ENCODE data around the gene MEGF9.

The MEGF9 gene

GRCh38 chr9:120730654-120731514 lies 16.6 kb upstream of the MEGF9 start:
- DNase-seq: peak; percentile 70

- no peak for DNase-seq
Measured at GRCh38 chr9:120729791-120730241, 15.5 kb upstream of the MEGF9 start.

GRCh38 chr9:120726484-120726883 lies 12.2 kb upstream of the MEGF9 start:
- DNase-seq: no peak

- DNase-seq: no peak
Measured at GRCh38 chr9:120725907-120726306, 11.6 kb upstream of the MEGF9 start.

GRCh38 chr9:120724757-120725400 lies 10.6 kb upstream of the MEGF9 start:
- DNase-seq: no peak

- DNase-seq: peak; percentile 48
Measured at GRCh38 chr9:120723565-120723964, 9.3 kb upstream of the MEGF9 start.

- no peak for DNase-seq
Measured at GRCh38 chr9:120720404-120720803, 6.1 kb upstream of the MEGF9 start.

- DNase-seq: no peak
Measured at GRCh38 chr9:120718316-120718715, 4.0 kb upstream of the MEGF9 start.

GRCh38 chr9:120717176-120717575 lies 2.9 kb upstream of the MEGF9 start:
- DNase-seq: no peak

- no peak for DNase-seq
Measured at GRCh38 chr9:120716483-120716882, 2.2 kb upstream of the MEGF9 start.

GRCh38 chr9:120715389-120715924 lies 1.2 kb upstream of the MEGF9 start:
- peak; percentile 70 for DNase-seq

GRCh38 chr9:120714846-120715388 lies 647 bp upstream of the MEGF9 start:
- no peak for DNase-seq

- no peak for DNase-seq
Measured at GRCh38 chr9:120713257-120714087, 798 bp downstream of the MEGF9 start.

GRCh38 chr9:120712539-120713031 lies 1.7 kb downstream of the MEGF9 start:
- DNase-seq: no peak

- no peak for DNase-seq
Measured at GRCh38 chr9:120711841-120712538, 2.3 kb downstream of the MEGF9 start.

- no peak for DNase-seq
Measured at GRCh38 chr9:120711354-120711753, 2.9 kb downstream of the MEGF9 start.

- no peak for DNase-seq
Measured at GRCh38 chr9:120710110-120710981, 3.9 kb downstream of the MEGF9 start.

GRCh38 chr9:120708526-120709224 lies 5.6 kb downstream of the MEGF9 start:
- DNase-seq: peak; percentile 35

- DNase-seq: no peak
Measured at GRCh38 chr9:120707170-120707569, 7.1 kb downstream of the MEGF9 start.

- DNase-seq: no peak
Measured at GRCh38 chr9:120705174-120705573, 9.1 kb downstream of the MEGF9 start.

Measured in fibroblast of upper back skin (primary cell).